ENCODE data around the gene C3orf38.

C3orf38 gene

GRCh38 chr3:88151358-88151757, 1.6 kb downstream of the C3orf38 start:
- TF ChIP-seq ZBTB7A (IDR thresholded peaks at IDR 0.05; ENCODE audit: low read depth) (no peak), MAX (IDR thresholded peaks at IDR 0.05) (no peak), CEBPB (IDR thresholded peaks at IDR 0.05) (no peak), NFIC (IDR thresholded peaks at IDR 0.05) (no peak), FOXM1 (IDR thresholded peaks at IDR 0.05; ENCODE audit: borderline replicate concordance, low read depth) (no peak), TCF12 (IDR thresholded peaks at IDR 0.05; ENCODE audit: low read depth) (no peak)

- TF ChIP-seq RAD21 (IDR thresholded peaks at IDR 0.05; ENCODE audit: low read depth): no peak
These were observed 3.1 kb downstream of the C3orf38 start for GRCh38 chr3:88152841-88153240.

- TF ChIP-seq MAX (IDR thresholded peaks at IDR 0.05): no peak
- no peak for TF ChIP-seq TCF12 (IDR thresholded peaks at IDR 0.05; ENCODE audit: low read depth)
- TF ChIP-seq TEAD4 (IDR thresholded peaks at IDR 0.05): no peak
These were observed 16.7 kb downstream of the C3orf38 start for GRCh38 chr3:88166419-88166971.

- TF ChIP-seq YY1 (IDR thresholded peaks at IDR 0.05; ENCODE audit: low read depth): no peak
- TF ChIP-seq CREB1 (IDR thresholded peaks at IDR 0.05; ENCODE audit: low read depth): no peak
- no peak for TF ChIP-seq CEBPB (IDR thresholded peaks at IDR 0.05)
- no peak for TF ChIP-seq NFIC (IDR thresholded peaks at IDR 0.05)
- TF ChIP-seq TCF12 (IDR thresholded peaks at IDR 0.05; ENCODE audit: low read depth): no peak
- no peak for TF ChIP-seq TAF1 (IDR thresholded peaks at IDR 0.05; ENCODE audit: low read depth)
These were observed 17.4 kb downstream of the C3orf38 start for GRCh38 chr3:88167173-88167572.

- TF ChIP-seq CREB1 (IDR thresholded peaks at IDR 0.05; ENCODE audit: low read depth): no peak
- no peak for TF ChIP-seq NFIC (IDR thresholded peaks at IDR 0.05)
These were observed 17.9 kb downstream of the C3orf38 start for GRCh38 chr3:88167704-88168103.

GRCh38 chr3:88168171-88168570, 18.4 kb downstream of the C3orf38 start:
- no peak for TF ChIP-seq CEBPB (IDR thresholded peaks at IDR 0.05)
- TF ChIP-seq RAD21 (IDR thresholded peaks at IDR 0.05; ENCODE audit: low read depth): no peak
- TF ChIP-seq REST (IDR thresholded peaks at IDR 0.05; ENCODE audit: low read depth): no peak
- TF ChIP-seq YY1 (IDR thresholded peaks at IDR 0.05; ENCODE audit: low read depth): no peak
- TF ChIP-seq TAF1 (IDR thresholded peaks at IDR 0.05; ENCODE audit: low read depth): no peak
- TF ChIP-seq EP300 (IDR thresholded peaks at IDR 0.05; ENCODE audit: borderline replicate concordance): no peak
- no peak for TF ChIP-seq EGR1 (IDR thresholded peaks at IDR 0.05)
- no peak for TF ChIP-seq MAX (IDR thresholded peaks at IDR 0.05)
- TF ChIP-seq CREB1 (IDR thresholded peaks at IDR 0.05; ENCODE audit: low read depth): no peak
- no peak for TF ChIP-seq NFIC (IDR thresholded peaks at IDR 0.05)
- TF ChIP-seq ZBTB7A (IDR thresholded peaks at IDR 0.05; ENCODE audit: low read depth): no peak
- no peak for TF ChIP-seq USF1 (IDR thresholded peaks at IDR 0.05)
- TF ChIP-seq TEAD4 (IDR thresholded peaks at IDR 0.05): no peak
- TF ChIP-seq TCF12 (IDR thresholded peaks at IDR 0.05; ENCODE audit: low read depth): no peak
- no peak for TF ChIP-seq FOXM1 (IDR thresholded peaks at IDR 0.05; ENCODE audit: borderline replicate concordance, low read depth)

GRCh38 chr3:88180398-88180999, 30.7 kb downstream of the C3orf38 start:
- TF ChIP-seq TEAD4 (IDR thresholded peaks at IDR 0.05): no peak
- no peak for TF ChIP-seq USF1 (IDR thresholded peaks at IDR 0.05)
- no peak for TF ChIP-seq TCF12 (IDR thresholded peaks at IDR 0.05; ENCODE audit: low read depth)
- peak; percentile 36; the same call in 1 of the 2 replicates for TF ChIP-seq RAD21 (IDR thresholded peaks at IDR 0.05; ENCODE audit: low read depth)
- TF ChIP-seq TAF1 (IDR thresholded peaks at IDR 0.05; ENCODE audit: low read depth): no peak

GRCh38 chr3:88188436-88188835, 38.7 kb downstream of the C3orf38 start:
- TF ChIP-seq MAX (IDR thresholded peaks at IDR 0.05) (no peak), CEBPB (IDR thresholded peaks at IDR 0.05) (no peak), EP300 (IDR thresholded peaks at IDR 0.05; ENCODE audit: borderline replicate concordance) (no peak), TCF12 (IDR thresholded peaks at IDR 0.05; ENCODE audit: low read depth) (no peak), TAF1 (IDR thresholded peaks at IDR 0.05; ENCODE audit: low read depth) (no peak), YY1 (IDR thresholded peaks at IDR 0.05; ENCODE audit: low read depth) (no peak), ZBTB7A (IDR thresholded peaks at IDR 0.05; ENCODE audit: low read depth) (no peak), USF1 (IDR thresholded peaks at IDR 0.05) (no peak), TEAD4 (IDR thresholded peaks at IDR 0.05) (no peak), REST (IDR thresholded peaks at IDR 0.05; ENCODE audit: low read depth) (no peak)
